GM21381 (cell line): ENCODE results near the gene LRGUK.
"Not testable (repeated sequence)": the region's sequence is repeated elsewhere in the genome, so short reads cannot be mapped to it uniquely, and the experiment has no call there.

ENCODE experiments used
- ATAC-seq: cut with Tn5 transposase; IDR thresholded peaks from one replicate; pipeline ENCODE4 v1.9.1; 2021; ENCODE audit warnings: mild to moderate bottlenecking, moderate library complexity; ENCODE audit not compliant: unreplicated experiment

The LRGUK gene

GRCh38 chr7:134126966-134127848, at the start of gene LRGUK:
LRGUK (plus strand) TSS chr7:134127340; CDS start chr7:134127368, 28 bp downstream.
- peak; percentile 100 for ATAC-seq

GRCh38 chr7:134077560-134077959, 49.6 kb upstream of the LRGUK start:
- ATAC-seq = not testable (repeated sequence)

GRCh38 chr7:134078991-134079390, 48.1 kb upstream of the LRGUK start:
- ATAC-seq = no peak

GRCh38 chr7:134081695-134082094, 45.4 kb upstream of the LRGUK start:
- no peak for ATAC-seq

GRCh38 chr7:134083766-134084487, 43.2 kb upstream of the LRGUK start:
- no peak for ATAC-seq

GRCh38 chr7:134084488-134085144, 42.5 kb upstream of the LRGUK start:
- peak; percentile 65 for ATAC-seq

GRCh38 chr7:134085311-134085710, 41.8 kb upstream of the LRGUK start:
- no peak for ATAC-seq

- no peak for ATAC-seq
These were observed 40.0 kb upstream of the LRGUK start for GRCh38 chr7:134086998-134087735.

- no peak for ATAC-seq
These were observed 38.9 kb upstream of the LRGUK start for GRCh38 chr7:134088199-134088598.

GRCh38 chr7:134089446-134089845, 37.7 kb upstream of the LRGUK start:
- ATAC-seq = no peak

GRCh38 chr7:134098072-134098471, 29.1 kb upstream of the LRGUK start:
- ATAC-seq = no peak

GRCh38 chr7:134101716-134102115, 25.4 kb upstream of the LRGUK start:
- ATAC-seq = no peak

GRCh38 chr7:134104166-134104565, 23.0 kb upstream of the LRGUK start:
- ATAC-seq = no peak

GRCh38 chr7:134105841-134106240, 21.3 kb upstream of the LRGUK start:
- ATAC-seq = no peak

- ATAC-seq = no peak
These were observed 18.3 kb upstream of the LRGUK start for GRCh38 chr7:134108802-134109201.

- no peak for ATAC-seq
These were observed 13.5 kb upstream of the LRGUK start for GRCh38 chr7:134113655-134114054.

GRCh38 chr7:134114992-134115391, 12.1 kb upstream of the LRGUK start:
- no peak for ATAC-seq

GRCh38 chr7:134120405-134120804, 6.7 kb upstream of the LRGUK start:
- no peak for ATAC-seq

GRCh38 chr7:134121632-134122139, 5.5 kb upstream of the LRGUK start:
- no peak for ATAC-seq

- ATAC-seq = no peak
These were observed 4.2 kb upstream of the LRGUK start for GRCh38 chr7:134122980-134123379.

- no peak for ATAC-seq
These were observed 994 bp upstream of the LRGUK start for GRCh38 chr7:134126146-134126545.
